Urinary bladder (tissue), 4 donors: ENCODE measurements around the gene ZIC1. TPM values are rescaled to one million over a fixed set of nuclear protein-coding genes. Genes with fewer than 3 reads are reported as not detected.
A peak's percentile ranks its signal among the peaks of the same experiment; 100 is the strongest.

Experiments
- DNase-seq: peaks from one replicate; pipeline ENCODE4 v3.0.0-alpha.2; 2015; ENCODE audit errors: extremely low spot score
- H3K27ac ChIP-seq: one replicate; pipeline ENCODE4 v1.5.1; 2013; ENCODE audit warnings: low read depth, mild to moderate bottlenecking, moderate library complexity
- H3K36me3 ChIP-seq: one replicate; pipeline ENCODE4 v1.6.1; 2013; ENCODE audit warnings: mild to moderate bottlenecking, moderate library complexity; ENCODE audit not compliant: insufficient read depth
- H3K4me1 ChIP-seq: one replicate; pipeline ENCODE4 v1.6.1; 2013; ENCODE audit warnings: mild to moderate bottlenecking, moderate library complexity; ENCODE audit not compliant: insufficient read depth
- H3K4me3 ChIP-seq: one replicate; pipeline ENCODE4 v1.5.1; 2013; ENCODE audit warnings: low read depth, low read length
- WGBS: extraction: QIAGEN DNeasy Blood & Tissue Kit; methylation state at CpG from one replicate; pipeline ENCODE4 v1.1.7; 2013; 5-methylcytosine and 5-hydroxymethylcytosine counted together
- polyA plus RNA-seq: library from polyadenylated mRNA; stranded (reverse); fragments of 200-250 nt; gene quantifications from one replicate; pipeline ENCODE4 v1.2.3, GENCODE V29; 2013
- total RNA-seq: library from RNA; depleted of rRNA; stranded (reverse); fragments of >200 nt; gene quantifications from one replicate; pipeline ENCODE4 v1.2.3, GENCODE V29; 2014
- donor health status: healthy with polysubstance abuse.
- donor health status: healthy.

ZIC1 gene
- total and polyA plus RNA-seq, 2 donors, result not detected

GRCh38 chr3:147387291-147387884, 21.8 kb upstream of the ZIC1 start:
- H3K4me3 ChIP-seq, result no peak overlapping the region
- WGBS, result 5% methylated on average over 10 of the region's 10 CpGs
- H3K27ac ChIP-seq, result no peak overlapping the region
- H3K4me1 ChIP-seq, result no peaks in the 10 kb centered on the region
- no peaks in the 10 kb centered on the region for H3K36me3 ChIP-seq
- no peak for DNase-seq

GRCh38 chr3:147387885-147388699, 21.1 kb upstream of the ZIC1 start:
- H3K4me1 ChIP-seq, result no peaks in the 10 kb centered on the region
- no peak overlapping the region for H3K27ac ChIP-seq
- no peaks in the 10 kb centered on the region for H3K36me3 ChIP-seq
- H3K4me3 ChIP-seq, result no peak overlapping the region
- 4% methylated on average over 36 of the region's 36 CpGs for WGBS
- DNase-seq, result no peak

GRCh38 chr3:147388700-147389580, 20.2 kb upstream of the ZIC1 start:
- Histone ChIP-seq H3K27ac (no peak overlapping the region), H3K36me3 (no peaks in the 10 kb centered on the region), H3K4me1 (no peaks in the 10 kb centered on the region), H3K4me3 (no peak overlapping the region)
- WGBS, result 6% methylated on average over 25 of the region's 25 CpGs
- no peak for DNase-seq

- 3% methylated on average over 12 of the region's 12 CpGs for WGBS
- no peak for DNase-seq
- no peak overlapping the region for H3K4me3 ChIP-seq
- H3K4me1 ChIP-seq, result no peaks in the 10 kb centered on the region
- no peak overlapping the region for H3K27ac ChIP-seq
- H3K36me3 ChIP-seq, result no peaks in the 10 kb centered on the region
Observed at GRCh38 chr3:147389717-147390116, 19.4 kb upstream of the ZIC1 start.

- H3K4me3 ChIP-seq, result no peak overlapping the region
Observed at GRCh38 chr3:147390589-147391569, 18.3 kb upstream of the ZIC1 start.

GRCh38 chr3:147391781-147392624, 17.2 kb upstream of the ZIC1 start:
- H3K4me3 ChIP-seq, result no peak overlapping the region
- H3K36me3 ChIP-seq, result no peaks in the 10 kb centered on the region
- no peaks in the 10 kb centered on the region for H3K4me1 ChIP-seq
- WGBS, result 1% methylated on average over 51 of the region's 51 CpGs
- no peak for DNase-seq
- H3K27ac ChIP-seq, result no peak overlapping the region

More at GRCh38 chr3:147390589-147391569, 18.3 kb upstream of the ZIC1 start:
- WGBS, result 3% methylated on average over 77 of the region's 77 CpGs
- no peaks in the 10 kb centered on the region for H3K4me1 ChIP-seq
- no peak overlapping the region for H3K27ac ChIP-seq
- no peak for DNase-seq
- H3K36me3 ChIP-seq, result no peaks in the 10 kb centered on the region

GRCh38 chr3:147392625-147392946, 16.6 kb upstream of the ZIC1 start:
- H3K4me1 ChIP-seq, result no peaks in the 10 kb centered on the region
- no peak overlapping the region for H3K4me3 ChIP-seq
- 2% methylated on average over 15 of the region's 15 CpGs for WGBS
- no peak for DNase-seq
- H3K27ac ChIP-seq, result no peak overlapping the region
- H3K36me3 ChIP-seq, result no peaks in the 10 kb centered on the region

- H3K4me1 ChIP-seq, result peaks cover 2% of the 10 kb centered on the region
- no peak overlapping the region for H3K27ac ChIP-seq
- no peaks in the 10 kb centered on the region for H3K36me3 ChIP-seq
- 4% methylated on average over 54 of the region's 54 CpGs for WGBS
- DNase-seq, result no peak
- peak overlapping the region; percentile 21 for H3K4me3 ChIP-seq
Observed at GRCh38 chr3:147393261-147393942, 15.8 kb upstream of the ZIC1 start.

GRCh38 chr3:147393943-147394883, 15.0 kb upstream of the ZIC1 start:
- DNase-seq, result no peak
- H3K4me3 ChIP-seq, result peak overlapping the region; percentile 21
- no peaks in the 10 kb centered on the region for H3K36me3 ChIP-seq
- peaks cover 2% of the 10 kb centered on the region for H3K4me1 ChIP-seq
- no peak overlapping the region for H3K27ac ChIP-seq
- WGBS, result 7% methylated on average over 31 of the region's 31 CpGs

- H3K4me3 ChIP-seq, result no peak overlapping the region
- H3K4me1 ChIP-seq, result peaks cover 2% of the 10 kb centered on the region
- H3K27ac ChIP-seq, result no peak overlapping the region
- WGBS, result 10% methylated on average over 5 of the region's 5 CpGs
- no peak for DNase-seq
- H3K36me3 ChIP-seq, result no peaks in the 10 kb centered on the region
Observed at GRCh38 chr3:147394884-147395225, 14.3 kb upstream of the ZIC1 start.
